HepG2 (cell line): ENCODE measurements around the gene CNKSR3. TPM values are rescaled to one million over a fixed set of nuclear protein-coding genes. Genes with fewer than 3 reads are reported as not detected.

ENCODE experiments used
- CEBPG ChIP-seq: IDR thresholded peaks from 2 replicates; pipeline ENCODE4 v1.6.1; 2016
- ERF ChIP-seq: IDR thresholded peaks from 2 replicates; pipeline ENCODE4 v1.6.1; 2018; ENCODE audit warnings: missing biosample characterization, missing genetic modification reagents
- NAIF1 ChIP-seq: sonication (generic); formaldehyde crosslinking; IDR thresholded peaks from 2 replicates; pipeline ENCODE4 v1.5.0; 2020; ENCODE audit warnings: mild to moderate bottlenecking, missing genetic modification reagents, borderline replicate concordance
- NPAS2 ChIP-seq: sonication (generic); formaldehyde crosslinking; IDR thresholded peaks from 2 replicates; pipeline ENCODE4 v1.8.0; 2022; ENCODE audit warnings: mild to moderate bottlenecking, missing genetic modification reagents, borderline replicate concordance
- TBX3 ChIP-seq: fragments of 450-650 bp; IDR thresholded peaks from 2 replicates; pipeline ENCODE4 v1.6.1; 2017; ENCODE audit warnings: antibody characterized with exemption, mild to moderate bottlenecking, inconsistent platforms, borderline replicate concordance
- YY1 ChIP-seq: IDR thresholded peaks from 2 replicates; pipeline ENCODE4 v1.6.1; 2011; ENCODE audit warnings: low read length, low read depth, moderate library complexity, mild to moderate bottlenecking; ENCODE audit not compliant: insufficient read depth, insufficient replicate concordance
- ZNF180 ChIP-seq: sonication (generic); formaldehyde crosslinking; IDR thresholded peaks from 2 replicates; pipeline ENCODE4 v1.4.0; 2020; ENCODE audit warnings: low read depth, missing genetic modification reagents, borderline replicate concordance
- ZNF337 ChIP-seq: sonication (generic); formaldehyde crosslinking; IDR thresholded peaks from 2 replicates; pipeline ENCODE4 v1.5.1; 2020; ENCODE audit warnings: missing genetic modification reagents, low read depth, mild to moderate bottlenecking, borderline replicate concordance
- ZNF33A ChIP-seq: sonication (generic); formaldehyde crosslinking; IDR thresholded peaks from 2 replicates; pipeline ENCODE4 v1.5.1; 2020; ENCODE audit warnings: missing genetic modification reagents, mild to moderate bottlenecking, moderate library complexity, borderline replicate concordance
- ZNF670 ChIP-seq: sonication (generic); formaldehyde crosslinking; IDR thresholded peaks from 2 replicates; pipeline ENCODE4 v1.8.0; 2022; ENCODE audit warnings: mild to moderate bottlenecking, missing genetic modification reagents, borderline replicate concordance
- ZNF737 ChIP-seq: sonication (generic); formaldehyde crosslinking; IDR thresholded peaks from 2 replicates; pipeline ENCODE4 v1.5.0; 2020; ENCODE audit warnings: missing genetic modification reagents, mild to moderate bottlenecking, borderline replicate concordance
- ZSCAN12 ChIP-seq: sonication (generic); formaldehyde crosslinking; IDR thresholded peaks from 2 replicates; pipeline ENCODE4 v1.9.0; 2021; ENCODE audit warnings: mild to moderate bottlenecking, missing genetic modification reagents
- polyA plus RNA-seq, 8 experiments: library from polyadenylated mRNA; depleted of rRNA in 3 of 8; stranded (reverse) in 7 of 8; unstranded in 1 of 8; fragments of >200 nt; fragmentation: Illumina TruSeq in 4 of 8; extraction: Trizol in 4 of 8; gene quantifications; 2 replicates each; pipeline versions ENCODE4 v1.2.1 to v1.2.3, GENCODE V29; 2011 to 2016; ENCODE audit warnings: low read depth in 4 of 8, missing spikeins in 1 of 8, mixed read lengths in 1 of 8; ENCODE audit not compliant: insufficient read depth in 1 of 8
- total RNA-seq, 5 experiments: library from RNA; depleted of rRNA; stranded (reverse); fragments of >200 nt; fragmentation: Illumina TruSeq; extraction: Trizol; gene quantifications; 2 replicates each; pipeline ENCODE4 v1.2.3, GENCODE V29; 2016; ENCODE audit warnings: low read depth in 1 of 5
- TF ChIP-seq, protein P1 (sequence below), 2 experiments: sonication (generic) in 1 of 2; formaldehyde crosslinking in 1 of 2; IDR thresholded peaks; 2 replicates each; pipeline versions ENCODE4 v1.4.0 to v1.6.1; 2018 to 2020; ENCODE audit warnings: missing genetic modification reagents in 2 of 2, borderline replicate concordance in 1 of 2, low read depth in 1 of 2, mild to moderate bottlenecking in 1 of 2, missing biosample characterization in 1 of 2
- TF ChIP-seq, protein P2 (sequence below): sonication (generic); formaldehyde crosslinking; IDR thresholded peaks from 2 replicates; pipeline ENCODE4 v1.4.0; 2020; ENCODE audit warnings: mild to moderate bottlenecking, missing genetic modification reagents
- TF ChIP-seq, protein P3 (sequence below): sonication (generic); formaldehyde crosslinking; IDR thresholded peaks from 2 replicates; pipeline ENCODE4 v1.5.0; 2020; ENCODE audit warnings: mild to moderate bottlenecking, low read depth, missing genetic modification reagents, borderline replicate concordance
- TF ChIP-seq, protein P4 (sequence below): IDR thresholded peaks from 2 replicates; pipeline ENCODE4 v1.6.1; 2016
- TF ChIP-seq, protein P5 (sequence below): IDR thresholded peaks from 2 replicates; pipeline ENCODE4 v1.6.1; 2016; ENCODE audit warnings: mild to moderate bottlenecking
- TF ChIP-seq, protein P6 (sequence below): sonication (generic); formaldehyde crosslinking; IDR thresholded peaks from 2 replicates; pipeline ENCODE4 v1.5.0; 2020; ENCODE audit warnings: mild to moderate bottlenecking, missing genetic modification reagents
- TF ChIP-seq, protein P7 (sequence below): sonication (generic); formaldehyde crosslinking; IDR thresholded peaks from 2 replicates; pipeline ENCODE4 v1.4.0; 2020; ENCODE audit warnings: mild to moderate bottlenecking, low read depth, missing genetic modification reagents
- TF ChIP-seq, protein P8 (sequence below): IDR thresholded peaks from 2 replicates; pipeline ENCODE4 v1.6.1; 2016; ENCODE audit warnings: low read depth, borderline replicate concordance

CNKSR3 gene
- total and polyA plus RNA-seq, 2 of the 13 experiments (the other 11 are each of a cell fraction or from before 2014, with no cell fraction given): 9.2 to 38.6 TPM

DNA sequence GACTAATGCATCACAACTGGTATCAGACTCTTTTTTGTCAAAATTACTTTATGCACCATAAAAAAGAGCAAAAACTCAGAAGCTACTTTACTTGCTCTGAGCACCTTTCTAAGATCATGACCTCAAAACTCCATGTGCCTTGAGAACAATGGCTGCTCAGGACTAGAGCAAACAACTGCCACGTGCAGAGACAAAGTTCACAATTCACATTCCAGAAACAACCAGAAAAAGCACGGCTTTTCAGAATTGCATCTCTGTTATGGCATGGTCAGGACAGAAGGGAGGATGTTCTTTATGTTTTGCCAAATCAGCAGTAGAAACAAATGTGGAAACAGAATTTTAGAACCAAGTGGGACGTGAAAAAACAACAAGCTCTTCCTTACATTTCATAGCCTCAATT, 70.5 kb downstream of the CNKSR3 start (continued):
- TF ChIP-seq, protein P1, sequence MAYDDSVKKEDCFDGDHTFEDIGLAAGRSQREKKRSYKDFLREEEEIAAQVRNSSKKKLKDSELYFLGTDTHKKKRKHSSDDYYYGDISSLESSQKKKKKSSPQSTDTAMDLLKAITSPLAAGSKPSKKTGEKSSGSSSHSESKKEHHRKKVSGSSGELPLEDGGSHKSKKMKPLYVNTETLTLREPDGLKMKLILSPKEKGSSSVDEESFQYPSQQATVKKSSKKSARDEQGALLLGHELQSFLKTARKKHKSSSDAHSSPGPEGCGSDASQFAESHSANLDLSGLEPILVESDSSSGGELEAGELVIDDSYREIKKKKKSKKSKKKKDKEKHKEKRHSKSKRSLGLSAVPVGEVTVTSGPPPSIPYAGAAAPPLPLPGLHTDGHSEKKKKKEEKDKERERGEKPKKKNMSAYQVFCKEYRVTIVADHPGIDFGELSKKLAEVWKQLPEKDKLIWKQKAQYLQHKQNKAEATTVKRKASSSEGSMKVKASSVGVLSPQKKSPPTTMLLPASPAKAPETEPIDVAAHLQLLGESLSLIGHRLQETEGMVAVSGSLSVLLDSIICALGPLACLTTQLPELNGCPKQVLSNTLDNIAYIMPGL (CRISPR knock-in tag; IDR thresholded peaks at IDR 0.05; ENCODE audit: borderline replicate concordance in 1 of 2, low read depth in 1 of 2): 0 out of 4 replicates have a peak, but pooled peaks of 1 of the 2 experiments have one; percentile 59
- TF ChIP-seq, protein P2, sequence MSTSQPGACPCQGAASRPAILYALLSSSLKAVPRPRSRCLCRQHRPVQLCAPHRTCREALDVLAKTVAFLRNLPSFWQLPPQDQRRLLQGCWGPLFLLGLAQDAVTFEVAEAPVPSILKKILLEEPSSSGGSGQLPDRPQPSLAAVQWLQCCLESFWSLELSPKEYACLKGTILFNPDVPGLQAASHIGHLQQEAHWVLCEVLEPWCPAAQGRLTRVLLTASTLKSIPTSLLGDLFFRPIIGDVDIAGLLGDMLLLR: peak; percentile 35; the same call in 1 of the 2 replicates
- TF ChIP-seq, protein P3, sequence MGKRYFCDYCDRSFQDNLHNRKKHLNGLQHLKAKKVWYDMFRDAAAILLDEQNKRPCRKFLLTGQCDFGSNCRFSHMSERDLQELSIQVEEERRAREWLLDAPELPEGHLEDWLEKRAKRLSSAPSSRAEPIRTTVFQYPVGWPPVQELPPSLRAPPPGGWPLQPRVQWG (CRISPR knock-in tag): no peak
- TF ChIP-seq YY1 (peak; percentile 83), ERF (CRISPR knock-in tag) (peak; percentile 93), ZNF670 (CRISPR knock-in tag) (no peak), ZNF337 (CRISPR knock-in tag) (no peak), ZSCAN12 (CRISPR knock-in tag) (peak; percentile 87; the same call in 1 of the 2 replicates), TBX3 (no peak), ZNF33A (CRISPR knock-in tag) (no peak), NAIF1 (CRISPR knock-in tag) (peak; percentile 63; the same call in 1 of the 2 replicates), CEBPG (peak; percentile 55; the same call in 1 of the 2 replicates), ZNF737 (CRISPR knock-in tag) (no peak), ZNF180 (CRISPR knock-in tag) (no peak), NPAS2 (CRISPR knock-in tag) (peak; percentile 90)
- TF ChIP-seq, protein P4, sequence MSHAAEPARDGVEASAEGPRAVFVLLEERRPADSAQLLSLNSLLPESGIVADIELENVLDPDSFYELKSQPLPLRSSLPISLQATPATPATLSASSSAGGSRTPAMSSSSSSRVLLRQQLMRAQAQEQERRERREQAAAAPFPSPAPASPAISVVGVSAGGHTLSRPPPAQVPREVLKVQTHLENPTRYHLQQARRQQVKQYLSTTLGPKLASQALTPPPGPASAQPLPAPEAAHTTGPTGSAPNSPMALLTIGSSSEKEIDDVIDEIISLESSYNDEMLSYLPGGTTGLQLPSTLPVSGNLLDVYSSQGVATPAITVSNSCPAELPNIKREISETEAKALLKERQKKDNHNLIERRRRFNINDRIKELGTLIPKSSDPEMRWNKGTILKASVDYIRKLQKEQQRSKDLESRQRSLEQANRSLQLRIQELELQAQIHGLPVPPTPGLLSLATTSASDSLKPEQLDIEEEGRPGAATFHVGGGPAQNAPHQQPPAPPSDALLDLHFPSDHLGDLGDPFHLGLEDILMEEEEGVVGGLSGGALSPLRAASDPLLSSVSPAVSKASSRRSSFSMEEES (CRISPR knock-in tag): peak; percentile 95
- TF ChIP-seq, protein P5, sequence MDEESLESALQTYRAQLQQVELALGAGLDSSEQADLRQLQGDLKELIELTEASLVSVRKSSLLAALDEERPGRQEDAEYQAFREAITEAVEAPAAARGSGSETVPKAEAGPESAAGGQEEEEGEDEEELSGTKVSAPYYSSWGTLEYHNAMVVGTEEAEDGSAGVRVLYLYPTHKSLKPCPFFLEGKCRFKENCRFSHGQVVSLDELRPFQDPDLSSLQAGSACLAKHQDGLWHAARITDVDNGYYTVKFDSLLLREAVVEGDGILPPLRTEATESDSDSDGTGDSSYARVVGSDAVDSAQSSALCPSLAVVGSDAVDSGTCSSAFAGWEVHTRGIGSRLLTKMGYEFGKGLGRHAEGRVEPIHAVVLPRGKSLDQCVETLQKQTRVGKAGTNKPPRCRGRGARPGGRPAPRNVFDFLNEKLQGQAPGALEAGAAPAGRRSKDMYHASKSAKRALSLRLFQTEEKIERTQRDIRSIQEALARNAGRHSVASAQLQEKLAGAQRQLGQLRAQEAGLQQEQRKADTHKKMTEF (CRISPR knock-in tag): peak; percentile 90
- TF ChIP-seq, protein P6, sequence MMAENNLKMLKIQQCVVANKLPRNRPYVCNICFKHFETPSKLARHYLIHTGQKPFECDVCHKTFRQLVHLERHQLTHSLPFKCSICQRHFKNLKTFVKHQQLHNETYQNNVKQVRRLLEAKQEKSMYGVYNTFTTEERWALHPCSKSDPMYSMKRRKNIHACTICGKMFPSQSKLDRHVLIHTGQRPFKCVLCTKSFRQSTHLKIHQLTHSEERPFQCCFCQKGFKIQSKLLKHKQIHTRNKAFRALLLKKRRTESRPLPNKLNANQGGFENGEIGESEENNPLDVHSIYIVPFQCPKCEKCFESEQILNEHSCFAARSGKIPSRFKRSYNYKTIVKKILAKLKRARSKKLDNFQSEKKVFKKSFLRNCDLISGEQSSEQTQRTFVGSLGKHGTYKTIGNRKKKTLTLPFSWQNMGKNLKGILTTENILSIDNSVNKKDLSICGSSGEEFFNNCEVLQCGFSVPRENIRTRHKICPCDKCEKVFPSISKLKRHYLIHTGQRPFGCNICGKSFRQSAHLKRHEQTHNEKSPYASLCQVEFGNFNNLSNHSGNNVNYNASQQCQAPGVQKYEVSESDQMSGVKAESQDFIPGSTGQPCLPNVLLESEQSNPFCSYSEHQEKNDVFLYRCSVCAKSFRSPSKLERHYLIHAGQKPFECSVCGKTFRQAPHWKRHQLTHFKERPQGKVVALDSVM (CRISPR knock-in tag): peak; percentile 56; the same call in 1 of the 2 replicates
- TF ChIP-seq, protein P7, sequence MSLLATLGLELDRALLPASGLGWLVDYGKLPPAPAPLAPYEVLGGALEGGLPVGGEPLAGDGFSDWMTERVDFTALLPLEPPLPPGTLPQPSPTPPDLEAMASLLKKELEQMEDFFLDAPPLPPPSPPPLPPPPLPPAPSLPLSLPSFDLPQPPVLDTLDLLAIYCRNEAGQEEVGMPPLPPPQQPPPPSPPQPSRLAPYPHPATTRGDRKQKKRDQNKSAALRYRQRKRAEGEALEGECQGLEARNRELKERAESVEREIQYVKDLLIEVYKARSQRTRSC (CRISPR knock-in tag): no peak
- TF ChIP-seq, protein P8, sequence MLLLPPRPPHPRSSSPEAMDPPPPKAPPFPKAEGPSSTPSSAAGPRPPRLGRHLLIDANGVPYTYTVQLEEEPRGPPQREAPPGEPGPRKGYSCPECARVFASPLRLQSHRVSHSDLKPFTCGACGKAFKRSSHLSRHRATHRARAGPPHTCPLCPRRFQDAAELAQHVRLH (CRISPR knock-in tag): peak; percentile 96
